SK-N-SH treated with all-trans-retinoic acid at 6 μM for 48 hours (cell line): ENCODE results near the gene KCNQ5.
A peak's percentile ranks its signal among the peaks of the same experiment; 100 is the strongest.

Experiments
- ATAC-seq: fragments of 200-7000 bp; cut with Tn5 transposase; 3 replicates; pipeline ENCODE4 v1.9.1; 2020; ENCODE audit warnings: mild to moderate bottlenecking, moderate library complexity
- ARNTL ChIP-seq: fragments of 450-650 bp; formaldehyde crosslinking; IDR thresholded peaks from 2 replicates; pipeline ENCODE4 v1.5.0; 2020; ENCODE audit warnings: low read depth, mild to moderate bottlenecking, moderate library complexity, borderline replicate concordance
- BACH2 ChIP-seq: fragments of 250-450 bp; sonication (Bioruptor Pico); IDR thresholded peaks from 2 replicates; pipeline ENCODE4 v1.9.0; 2021; ENCODE audit warnings: mild to moderate bottlenecking, borderline replicate concordance
- CREB5 ChIP-seq: fragments of 250-450 bp; sonication (Bioruptor Pico); IDR thresholded peaks from 2 replicates; pipeline ENCODE4 v1.5.1; 2020; ENCODE audit warnings: low read depth, mild to moderate bottlenecking, moderate library complexity
- CSDC2 ChIP-seq: fragments of 250-450 bp; sonication (Bioruptor Pico); IDR thresholded peaks from 2 replicates; pipeline ENCODE4 v1.5.0; 2020; ENCODE audit warnings: mild to moderate bottlenecking, moderate library complexity
- CSRNP3 ChIP-seq: fragments of 250-450 bp; sonication (Bioruptor Pico); IDR thresholded peaks from 2 replicates; pipeline ENCODE4 v1.5.1; 2021; ENCODE audit warnings: mild to moderate bottlenecking, moderate library complexity
- ESRRG ChIP-seq: fragments of 250-450 bp; sonication (Bioruptor Pico); IDR thresholded peaks from 2 replicates; pipeline ENCODE4 v1.6.1; 2021; ENCODE audit warnings: mild to moderate bottlenecking
- GLIS3 ChIP-seq: fragments of 250-450 bp; sonication (Bioruptor Pico); IDR thresholded peaks from 2 replicates; pipeline ENCODE4 v1.5.0; 2020; ENCODE audit warnings: mild to moderate bottlenecking, moderate library complexity
- ISL1 ChIP-seq: fragments of 250-450 bp; sonication (Bioruptor Pico); IDR thresholded peaks from 2 replicates; pipeline ENCODE4 v2.1.2; 2022; ENCODE audit warnings: mild to moderate bottlenecking, moderate library complexity
- OSR1 ChIP-seq: fragments of 250-450 bp; sonication (Bioruptor Pico); IDR thresholded peaks from 2 replicates; pipeline ENCODE4 v1.8.0; 2022; ENCODE audit warnings: moderate library complexity, mild to moderate bottlenecking, inconsistent platforms
- PATZ1 ChIP-seq: fragments of 250-450 bp; sonication (Bioruptor Pico); IDR thresholded peaks from 2 replicates; pipeline ENCODE4 v1.8.0; 2020; ENCODE audit warnings: mild to moderate bottlenecking, moderate library complexity, borderline replicate concordance
- POU6F1 ChIP-seq: fragments of 250-450 bp; sonication (Bioruptor Pico); IDR thresholded peaks from 2 replicates; pipeline ENCODE4 v1.8.0; 2021; ENCODE audit warnings: low read depth, mild to moderate bottlenecking, moderate library complexity, borderline replicate concordance
- RARB ChIP-seq: fragments of 250-450 bp; sonication (Bioruptor Pico); IDR thresholded peaks from 2 replicates; pipeline ENCODE4 v1.8.0; 2021; ENCODE audit warnings: mild to moderate bottlenecking, moderate library complexity
- SNAI2 ChIP-seq: fragments of 250-450 bp; sonication (Bioruptor Pico); IDR thresholded peaks from 2 replicates; pipeline ENCODE4 v1.5.0; 2020; ENCODE audit warnings: mild to moderate bottlenecking, moderate library complexity
- TCF4 ChIP-seq: fragments of 250-450 bp; sonication (Bioruptor Pico); IDR thresholded peaks from 2 replicates; pipeline ENCODE4 v1.8.0; 2021; ENCODE audit warnings: mild to moderate bottlenecking, moderate library complexity, borderline replicate concordance
- TOX ChIP-seq: fragments of 250-450 bp; sonication (Bioruptor Pico); IDR thresholded peaks from 2 replicates; pipeline ENCODE4 v1.8.0; 2021; ENCODE audit warnings: mild to moderate bottlenecking, moderate library complexity, borderline replicate concordance
- TSHZ2 ChIP-seq: fragments of 250-450 bp; sonication (Bioruptor Pico); IDR thresholded peaks from 2 replicates; pipeline ENCODE4 v1.5.0; 2020; ENCODE audit warnings: mild to moderate bottlenecking, moderate library complexity
- ZC3H10 ChIP-seq: fragments of 250-450 bp; sonication (Bioruptor Pico); IDR thresholded peaks from 2 replicates; pipeline ENCODE4 v1.5.1; 2021; ENCODE audit warnings: mild to moderate bottlenecking, moderate library complexity
- ZFP3 ChIP-seq: fragments of 250-450 bp; sonication (Bioruptor Pico); IDR thresholded peaks from 2 replicates; pipeline ENCODE4 v1.5.0; 2020; ENCODE audit warnings: mild to moderate bottlenecking, moderate library complexity
- ZFP30 ChIP-seq: fragments of 450-650 bp; formaldehyde crosslinking; IDR thresholded peaks from 2 replicates; pipeline ENCODE4 v1.5.0; 2022; ENCODE audit warnings: mild to moderate bottlenecking, moderate library complexity
- ZNF565 ChIP-seq: fragments of 450-650 bp; formaldehyde crosslinking; conservative IDR thresholded peaks from 2 replicates; pipeline ENCODE4 v1.5.0; 2020; ENCODE audit warnings: low read depth, mild to moderate bottlenecking, moderate library complexity
- ZNF70 ChIP-seq: fragments of 450-650 bp; formaldehyde crosslinking; IDR thresholded peaks from 2 replicates; pipeline ENCODE4 v1.5.0; 2020; ENCODE audit warnings: mild to moderate bottlenecking, moderate library complexity
- ZNF8 ChIP-seq: fragments of 450-650 bp; formaldehyde crosslinking; IDR thresholded peaks from 2 replicates; pipeline ENCODE4 v1.5.0; 2020; ENCODE audit warnings: mild to moderate bottlenecking, moderate library complexity

The KCNQ5 gene

GRCh38 chr6:72758901-72759300 lies 137.0 kb downstream of the KCNQ5 start:
- ATAC-seq = no peak

GRCh38 chr6:72760114-72760793 lies 138.4 kb downstream of the KCNQ5 start:
- ATAC-seq = peak; percentile 79
- TF ChIP-seq BACH2 (CRISPR knock-in tag) = no peak
- TF ChIP-seq CREB5 (CRISPR knock-in tag) = no peak
- 0 out of 2 replicates have a peak, but pooled peaks have one; percentile 13 for TF ChIP-seq ISL1 (CRISPR knock-in tag)
- no peak for TF ChIP-seq ZFP3 (CRISPR knock-in tag)
- no peak for TF ChIP-seq CSRNP3 (CRISPR knock-in tag)
- TF ChIP-seq ZFP30 (CRISPR knock-in tag) = no peak
- no peak for TF ChIP-seq RARB (CRISPR knock-in tag)
- TF ChIP-seq GLIS3 = no peak

More at GRCh38 chr6:72758901-72759300, 137.0 kb downstream of the KCNQ5 start:
- no peak for TF ChIP-seq ZFP30 (CRISPR knock-in tag)
- TF ChIP-seq CSDC2 (CRISPR knock-in tag) = no peak
- TF ChIP-seq ZC3H10 (CRISPR knock-in tag) = no peak
- no peak for TF ChIP-seq RARB (CRISPR knock-in tag)
- TF ChIP-seq SNAI2 (CRISPR knock-in tag) = no peak
- no peak for TF ChIP-seq ZNF8 (CRISPR knock-in tag)
- no peak for TF ChIP-seq TCF4 (CRISPR knock-in tag)
- TF ChIP-seq POU6F1 (CRISPR knock-in tag) = no peak
- TF ChIP-seq GLIS3 = no peak
- no peak for TF ChIP-seq PATZ1
- TF ChIP-seq BACH2 (CRISPR knock-in tag) = no peak
- no peak for TF ChIP-seq TOX (CRISPR knock-in tag)
- no peak for TF ChIP-seq ZNF70 (CRISPR knock-in tag)
- TF ChIP-seq OSR1 (CRISPR knock-in tag) = no peak
- no peak for TF ChIP-seq ESRRG (CRISPR knock-in tag)
- no peak for TF ChIP-seq ISL1 (CRISPR knock-in tag)
- no peak for TF ChIP-seq ARNTL (CRISPR knock-in tag)
- no peak for TF ChIP-seq TSHZ2 (CRISPR knock-in tag)
- no peak for TF ChIP-seq ZNF565 (CRISPR knock-in tag)
- no peak for TF ChIP-seq ZFP3 (CRISPR knock-in tag)
